Cardiac fibroblast (primary cell): ENCODE data around the gene COL5A1.
A peak's percentile ranks its signal among the peaks of the same experiment; 100 is the strongest.

Experiments
- DNase-seq, 2 donors: peaks; one replicate each; pipeline versions ENCODE4 v3.0.0 to v3.0.0-alpha.2; 2010; ENCODE audit warnings: low read depth in 2 of 2
- H3K4me3 ChIP-seq, 2 donors: replicated peaks in 1 of 2; 1 replicate in 1 of 2; 2 replicates in 1 of 2; pipeline ENCODE4 v1.5.1; 2011; ENCODE audit warnings: low read depth in 2 of 2, low read length in 2 of 2, mild to moderate bottlenecking in 2 of 2, moderate library complexity in 1 of 2
- CTCF ChIP-seq: IDR thresholded peaks from one replicate; pipeline ENCODE4 v1.5.1; 2011; ENCODE audit warnings: low read depth, mild to moderate bottlenecking, low read length, inconsistent platforms

Gene COL5A1

GRCh38 chr9:134618163-134618832 lies 23.3 kb upstream of the COL5A1 start:
- peak in 1 of 2 donors; percentile 15 for DNase-seq
- TF ChIP-seq CTCF: no peak
- H3K4me3 ChIP-seq: no peak overlapping the region

GRCh38 chr9:134618833-134619447 lies 22.7 kb upstream of the COL5A1 start:
- no peak for TF ChIP-seq CTCF
- no peak overlapping the region for H3K4me3 ChIP-seq
- DNase-seq: no peak

GRCh38 chr9:134619448-134619982 lies 22.1 kb upstream of the COL5A1 start:
- H3K4me3 ChIP-seq: no peak overlapping the region
- no peak for DNase-seq
- no peak for TF ChIP-seq CTCF

GRCh38 chr9:134619983-134620661 lies 21.5 kb upstream of the COL5A1 start:
- no peak for DNase-seq
- no peak for TF ChIP-seq CTCF
- no peak overlapping the region for H3K4me3 ChIP-seq

- DNase-seq: no peak
- no peak for TF ChIP-seq CTCF
- no peak overlapping the region for H3K4me3 ChIP-seq
These were observed 20.6 kb upstream of the COL5A1 start for GRCh38 chr9:134620751-134621557.

GRCh38 chr9:134621558-134622110 lies 20.0 kb upstream of the COL5A1 start:
- DNase-seq: no peak
- no peak overlapping the region for H3K4me3 ChIP-seq
- TF ChIP-seq CTCF: no peak
